BLaER1 treated with 17β-estradiol and CSF1 and Interleukin-3, amounts not matched to agents 10 nM and 100 nM (cell line): ENCODE data around the gene CORO1C.
"Not testable (repeated sequence)": the region's sequence is repeated elsewhere in the genome, so short reads cannot be mapped to it uniquely, and the experiment has no call there.

Experiments used
- H3K27ac ChIP-seq, 11 experiments: shearing (Covaris generic); formaldehyde crosslinking; 2 replicates each; pipeline ENCODE4 v1.8.1; 2022
- H3K27me3 ChIP-seq, 11 experiments: shearing (Covaris generic); formaldehyde crosslinking; 2 replicates each; pipeline ENCODE4 v1.8.1; 2022
- H3K36me3 ChIP-seq, 11 experiments: shearing (Covaris generic); formaldehyde crosslinking; 2 replicates each; pipeline ENCODE4 v1.8.1; 2022
- H3K4me1 ChIP-seq, 10 experiments: shearing (Covaris generic); formaldehyde crosslinking; 2 replicates each; pipeline ENCODE4 v1.8.1; 2022
- H3K4me2 ChIP-seq, 11 experiments: shearing (Covaris generic); formaldehyde crosslinking; 2 replicates each; pipeline ENCODE4 v1.8.1; 2022
- H3K4me3 ChIP-seq, 10 experiments: shearing (Covaris generic); formaldehyde crosslinking; 2 replicates each; pipeline ENCODE4 v1.8.1; 2022
- H3K9ac ChIP-seq, 11 experiments: shearing (Covaris generic); formaldehyde crosslinking; 2 replicates each; pipeline ENCODE4 v1.8.1; 2022
- H3K9me3 ChIP-seq, 11 experiments: shearing (Covaris generic); formaldehyde crosslinking; replicated peaks in 1 of 11; 2 replicates each; pipeline ENCODE4 v1.8.1; 2022
- H4K20me1 ChIP-seq, 11 experiments: shearing (Covaris generic); formaldehyde crosslinking; 2 replicates each; pipeline ENCODE4 v1.8.1; 2022
- Cebpa-rat ChIP-seq, 11 experiments: shearing (Covaris generic); IDR thresholded peaks; 2 replicates each; pipeline ENCODE4 v1.8.1; 2022

CORO1C gene

GRCh38 chr12:108771835-108772234, 40.5 kb upstream of the CORO1C start:
- not testable (repeated sequence) for H3K9me3 ChIP-seq, H3K4me3 ChIP-seq, H3K36me3 ChIP-seq, H3K27me3 ChIP-seq, H4K20me1 ChIP-seq
- H3K9ac ChIP-seq, result peak overlapping the region in 4 of 11 experiments; percentile 29 to 72 (median 42); a peak in 6 of 22 replicates
- H3K4me2 ChIP-seq, result peak overlapping the region; percentile 40 to 89 (median 78); a peak in 21 of 22 replicates
- peaks cover 44 to 70% (median 58%) of the 10 kb centered on the region in 10 experiments for H3K4me1 ChIP-seq
- TF ChIP-seq Cebpa-rat (IDR thresholded peaks at IDR 0.05), result peak in 2 of 11 experiments; percentile 30 to 89; a peak in 2 of 22 replicates
- H3K27ac ChIP-seq, result peak overlapping the region in 8 of 11 experiments; percentile 26 to 82 (median 57); a peak in 12 of 22 replicates

DNA sequence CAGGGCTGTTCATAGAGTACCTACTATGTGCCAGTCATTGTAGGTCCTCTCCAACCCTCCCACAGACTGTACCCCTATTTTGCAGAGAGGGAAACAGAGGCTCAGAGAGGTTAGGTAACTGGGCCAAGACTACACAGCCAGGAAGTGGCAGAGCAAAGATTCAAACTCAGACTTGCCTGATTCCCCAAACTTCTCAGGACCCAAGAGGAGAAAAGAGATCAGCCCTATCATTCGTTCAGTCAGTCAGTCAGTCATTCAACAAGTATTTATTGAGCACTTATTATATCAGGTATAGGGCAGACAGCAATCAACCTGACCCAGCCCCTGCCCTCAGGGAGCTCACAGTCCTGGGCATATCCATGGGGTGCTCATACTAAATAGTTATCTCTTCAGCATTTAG, 39.6 kb upstream of the CORO1C start:
- Histone ChIP-seq H3K27me3 (no peaks in the 10 kb centered on the region), H3K27ac (peak overlapping the region in 4 of 11 experiments; percentile 56 to 82 (median 60); a peak in 6 of 22 replicates), H3K4me3 (no peak overlapping the region), H3K9ac (peak overlapping the region in 1 of 11 experiments; percentile 72; a peak in 1 of 22 replicates), H3K36me3 (no peaks in the 10 kb centered on the region), H3K4me1 (peaks cover 44 to 74% (median 58%) of the 10 kb centered on the region in 10 experiments), H3K4me2 (peak overlapping the region in 6 of 11 experiments; percentile 68 to 89 (median 84); a peak in 8 of 22 replicates), H4K20me1 (no peaks in the 10 kb centered on the region), H3K9me3 (no peaks in the 10 kb centered on the region)
- TF ChIP-seq Cebpa-rat (IDR thresholded peaks at IDR 0.05), result no peak

GRCh38 chr12:108770269-108770829, 39.0 kb upstream of the CORO1C start:
- H3K4me3 ChIP-seq, result no peak overlapping the region
- H3K36me3 ChIP-seq, result no peaks in the 10 kb centered on the region
- peak overlapping the region in 8 of 11 experiments; percentile 21 to 86 (median 52); a peak in 13 of 22 replicates for H3K4me2 ChIP-seq

GRCh38 chr12:108768591-108769500, 37.5 kb upstream of the CORO1C start:
- Histone ChIP-seq H3K9me3 (no peaks in the 10 kb centered on the region), H3K4me3 (peak overlapping the region in 4 of 10 experiments; percentile 14 to 55 (median 21); a peak in 4 of 20 replicates), H3K4me1 (peaks cover 31 to 62% (median 48%) of the 10 kb centered on the region in 10 experiments), H3K27ac (no peak overlapping the region), H4K20me1 (no peaks in the 10 kb centered on the region), H3K4me2 (peak overlapping the region; percentile 63 to 85 (median 74)), H3K9ac (peak overlapping the region in 4 of 11 experiments; percentile 10 to 30 (median 24); a peak in 3 of 22 replicates), H3K36me3 (no peaks in the 10 kb centered on the region), H3K27me3 (no peaks in the 10 kb centered on the region)
- TF ChIP-seq Cebpa-rat (IDR thresholded peaks at IDR 0.05), result no peak

More at GRCh38 chr12:108770269-108770829, 39.0 kb upstream of the CORO1C start:
- Histone ChIP-seq H3K4me1 (peaks cover 44 to 74% (median 58%) of the 10 kb centered on the region in 10 experiments), H3K27ac (peak overlapping the region in 2 of 11 experiments; percentile 25 to 82; a peak in 3 of 22 replicates), H3K9ac (no peak overlapping the region), H3K9me3 (no peaks in the 10 kb centered on the region), H4K20me1 (no peaks in the 10 kb centered on the region), H3K27me3 (no peaks in the 10 kb centered on the region)
- no peak for TF ChIP-seq Cebpa-rat (IDR thresholded peaks at IDR 0.05)

GRCh38 chr12:108766294-108766693, 35.0 kb upstream of the CORO1C start:
- no peaks in the 10 kb centered on the region for H4K20me1 ChIP-seq
- H3K4me1 ChIP-seq, result peaks cover 10 to 40% (median 26%) of the 10 kb centered on the region in 10 experiments
- H3K36me3 ChIP-seq, result no peaks in the 10 kb centered on the region
- no peak overlapping the region for H3K27ac ChIP-seq
- no peaks in the 10 kb centered on the region for H3K27me3 ChIP-seq
- no peaks in the 10 kb centered on the region for H3K9me3 ChIP-seq
- no peak overlapping the region for H3K9ac ChIP-seq
- no peak overlapping the region for H3K4me3 ChIP-seq
- H3K4me2 ChIP-seq, result no peak overlapping the region
- TF ChIP-seq Cebpa-rat (IDR thresholded peaks at IDR 0.05), result no peak

DNA sequence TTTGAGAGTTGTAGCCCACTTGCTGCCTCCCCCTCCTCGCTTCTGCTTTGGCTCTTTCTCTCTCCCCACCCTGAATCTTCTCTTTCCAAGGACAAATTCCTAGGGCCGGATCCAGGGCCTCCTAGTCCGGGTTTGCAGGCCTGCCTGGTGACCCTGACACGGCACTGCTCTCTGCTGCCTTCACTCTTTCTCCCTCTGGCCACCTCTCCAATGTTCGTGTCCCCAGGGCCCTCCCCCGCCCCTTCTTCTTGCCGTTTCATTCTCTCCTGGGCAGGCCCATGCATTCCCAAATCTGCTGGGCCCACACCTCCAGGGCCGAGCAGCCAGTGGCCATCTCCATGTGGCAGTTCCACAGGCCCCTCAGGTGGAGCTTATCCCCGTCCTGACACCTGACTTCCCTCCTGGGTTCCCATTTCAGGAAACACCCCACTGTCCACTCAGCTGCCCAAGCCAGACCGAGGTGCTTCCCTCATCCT, 34.0 kb upstream of the CORO1C start:
- H3K4me1 ChIP-seq, result peaks cover 10 to 31% (median 20%) of the 10 kb centered on the region in 10 experiments
- no peaks in the 10 kb centered on the region for H3K36me3 ChIP-seq
- H3K27ac ChIP-seq, result no peak overlapping the region
- TF ChIP-seq Cebpa-rat (IDR thresholded peaks at IDR 0.05), result no peak
- H3K9ac ChIP-seq, result no peak overlapping the region
- no peaks in the 10 kb centered on the region for H3K9me3 ChIP-seq
- no peaks in the 10 kb centered on the region for H4K20me1 ChIP-seq
- no peak overlapping the region for H3K4me2 ChIP-seq
- no peaks in the 10 kb centered on the region for H3K27me3 ChIP-seq
- no peak overlapping the region for H3K4me3 ChIP-seq

DNA sequence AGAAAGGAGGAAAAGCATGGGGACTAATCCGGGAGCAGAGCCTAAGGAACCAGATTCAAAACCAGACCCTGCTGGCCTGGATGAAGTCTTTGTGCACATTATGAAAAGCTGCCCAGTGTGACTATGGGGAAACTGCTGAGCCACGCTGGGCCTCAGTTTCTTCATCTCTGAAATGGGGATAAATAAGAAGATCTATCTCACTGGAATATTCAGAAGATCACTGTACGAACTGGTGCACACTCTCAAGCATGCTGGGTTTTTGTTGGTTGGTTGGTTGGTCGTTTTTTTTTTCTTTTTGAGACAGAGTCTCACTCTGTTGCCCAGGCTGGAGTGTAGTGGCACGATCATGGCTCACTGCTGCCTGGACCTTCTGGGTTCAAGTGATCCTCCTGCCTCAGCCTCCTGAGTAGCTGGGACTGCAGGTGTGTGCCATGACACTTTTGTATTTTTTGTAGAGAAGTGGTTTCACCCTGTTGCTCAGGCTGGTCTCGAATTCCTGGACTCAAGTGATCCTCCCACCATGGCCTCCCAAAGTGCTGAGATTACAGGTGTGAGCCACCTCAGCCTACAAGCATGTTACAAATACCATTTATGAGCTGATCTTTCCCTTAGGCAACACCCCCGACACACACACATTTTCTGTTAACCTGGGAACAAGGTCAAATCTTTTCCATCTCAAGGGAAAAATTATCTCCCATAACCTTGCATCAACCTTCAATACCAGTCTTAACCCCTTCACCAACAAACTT, 33.4 kb upstream of the CORO1C start:
- no peak overlapping the region for H3K9ac ChIP-seq
- peaks cover 10 to 25% (median 14%) of the 10 kb centered on the region in 10 experiments for H3K4me1 ChIP-seq
- H3K36me3 ChIP-seq, result no peaks in the 10 kb centered on the region
- H4K20me1 ChIP-seq, result no peaks in the 10 kb centered on the region
- no peak overlapping the region for H3K4me3 ChIP-seq
- no peak overlapping the region for H3K27ac ChIP-seq
- no peak for TF ChIP-seq Cebpa-rat (IDR thresholded peaks at IDR 0.05)
- no peaks in the 10 kb centered on the region for H3K27me3 ChIP-seq
- no peak overlapping the region for H3K4me2 ChIP-seq
- H3K9me3 ChIP-seq, result no peaks in the 10 kb centered on the region

GRCh38 chr12:108761226-108761625, 29.9 kb upstream of the CORO1C start:
- TF ChIP-seq Cebpa-rat (IDR thresholded peaks at IDR 0.05), result no peak
- H3K4me3 ChIP-seq, result no peak overlapping the region
- no peaks in the 10 kb centered on the region for H3K9me3 ChIP-seq
- H3K4me2 ChIP-seq, result no peak overlapping the region
- H3K9ac ChIP-seq, result no peak overlapping the region
- peaks cover 0 to 6% (median 3%) of the 10 kb centered on the region in 10 experiments; a peak in 5 of 20 replicates for H3K4me1 ChIP-seq
- H3K27me3 ChIP-seq, result no peaks in the 10 kb centered on the region
- no peaks in the 10 kb centered on the region for H4K20me1 ChIP-seq
- H3K36me3 ChIP-seq, result no peaks in the 10 kb centered on the region
- no peak overlapping the region for H3K27ac ChIP-seq
